ENCODE results near the gene NDST3.

NDST3 gene

DNA sequence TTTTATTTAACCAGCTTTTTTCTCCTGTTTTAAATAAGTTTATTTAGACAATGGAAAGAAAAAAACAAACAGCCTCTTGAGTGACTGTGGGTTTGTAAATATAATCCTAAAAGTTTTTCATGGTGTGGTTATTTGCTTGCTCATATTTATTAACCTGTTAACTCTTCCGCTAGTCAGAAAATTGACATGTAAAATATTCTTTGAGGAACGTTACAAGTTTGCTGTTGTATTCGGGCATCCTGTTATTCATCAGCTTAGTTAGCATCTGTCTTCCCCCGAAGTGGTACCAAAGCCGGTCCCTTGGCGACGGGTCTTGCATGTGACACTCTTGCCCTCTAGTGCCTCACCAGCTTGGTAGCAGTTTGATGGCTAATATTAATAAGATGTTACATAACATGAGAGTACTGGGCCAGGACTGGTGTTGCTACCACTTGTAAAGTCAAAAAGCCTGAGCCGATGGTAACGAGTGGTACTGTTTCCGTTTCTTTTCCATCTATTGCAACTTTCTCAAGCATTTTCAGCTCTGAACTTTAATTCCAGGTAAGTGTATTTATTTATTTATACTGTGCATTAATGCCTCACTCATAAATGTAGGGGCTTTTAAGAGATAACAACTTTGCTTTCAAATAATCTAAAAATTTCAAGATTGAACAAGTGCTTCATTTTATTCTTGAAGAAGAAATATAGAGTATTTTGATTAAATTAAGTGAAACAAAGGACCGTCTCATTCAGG lies at the start of gene NDST3:
TSS of gene NDST3 (plus strand) at position 434 of the 733 bp plus-strand sequence. CDS start 19,425 bp downstream, outside the sequence.
- DNase-seq = no peak

DNA sequence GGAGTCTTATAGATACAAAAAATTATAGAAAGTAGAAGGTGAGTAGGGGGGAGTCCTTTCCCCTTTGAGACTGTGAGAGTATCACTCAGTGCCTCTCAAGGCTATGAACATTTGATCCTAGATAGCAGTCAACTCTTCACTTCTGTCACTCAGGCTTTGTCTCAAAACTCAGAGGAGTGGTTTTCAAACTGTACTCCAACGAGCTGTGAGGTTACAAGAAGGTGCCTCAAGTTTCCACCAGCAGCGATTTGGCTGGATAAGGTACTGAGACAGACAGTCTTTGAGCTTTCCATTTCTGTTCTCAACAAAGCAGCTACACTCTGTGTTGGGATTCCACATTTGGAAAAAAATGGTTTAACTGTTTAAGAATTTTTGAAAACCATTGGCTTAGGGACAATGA lies 48.0 kb upstream of the NDST3 start:
- DNase-seq = no peak

DNA sequence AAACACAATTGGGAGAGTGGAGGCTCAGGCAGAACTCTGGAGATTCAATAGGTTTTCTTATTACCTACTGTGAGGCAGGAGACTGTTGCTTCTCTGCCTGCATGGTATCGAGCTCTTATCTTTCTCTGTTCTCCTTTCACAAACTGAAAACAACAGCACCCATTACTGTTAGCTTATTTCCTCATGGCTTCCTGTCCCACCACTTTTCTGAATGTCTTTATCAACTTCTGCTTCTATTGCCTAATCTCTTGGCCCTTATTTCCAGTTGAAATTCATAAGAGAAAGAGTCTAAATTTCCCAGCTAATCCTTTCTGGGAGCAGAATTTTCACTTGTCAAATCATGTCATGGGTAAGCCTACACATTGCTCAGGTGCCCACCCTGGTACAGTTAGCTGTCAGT lies 46.8 kb upstream of the NDST3 start:
- DNase-seq = no peak

DNA sequence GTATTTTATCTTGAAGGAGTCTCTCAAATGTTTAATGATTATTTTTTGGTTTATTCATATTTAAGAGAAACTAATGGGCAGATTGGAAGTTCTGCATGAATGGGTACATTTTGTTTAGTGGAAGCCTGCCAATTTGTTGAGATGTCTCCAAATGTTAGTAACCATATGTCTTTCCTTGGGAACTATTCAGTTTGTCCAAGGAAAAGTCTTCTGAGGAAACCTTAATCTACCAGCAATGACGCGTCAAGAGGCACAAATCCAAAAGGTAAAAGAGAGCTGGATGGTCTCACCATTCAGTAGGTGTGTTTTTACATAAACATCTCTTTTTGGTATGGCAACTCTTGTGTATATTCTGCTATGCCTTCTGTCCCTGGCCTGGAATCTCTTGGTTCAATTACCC lies 37.4 kb upstream of the NDST3 start:
- no peak for DNase-seq

DNA sequence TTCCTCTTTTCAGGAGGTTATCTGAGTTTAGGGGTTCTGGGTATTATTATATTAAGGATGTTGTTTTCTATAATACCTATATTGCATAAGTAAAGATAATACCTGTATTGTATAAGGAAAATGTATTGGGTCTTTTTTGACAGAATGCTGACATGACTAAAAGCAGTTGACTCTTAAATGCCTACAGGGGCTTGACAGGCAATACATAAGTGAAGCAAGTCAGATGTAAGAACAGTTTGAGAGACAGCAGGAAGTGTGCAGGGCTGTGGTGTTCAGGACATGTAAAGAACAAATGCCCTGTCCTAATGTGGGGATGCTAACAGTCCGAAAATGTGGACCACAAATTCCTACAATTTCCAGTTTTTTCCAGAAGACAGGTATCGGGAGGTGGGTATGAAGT lies 30.2 kb upstream of the NDST3 start:
- DNase-seq = no peak

DNA sequence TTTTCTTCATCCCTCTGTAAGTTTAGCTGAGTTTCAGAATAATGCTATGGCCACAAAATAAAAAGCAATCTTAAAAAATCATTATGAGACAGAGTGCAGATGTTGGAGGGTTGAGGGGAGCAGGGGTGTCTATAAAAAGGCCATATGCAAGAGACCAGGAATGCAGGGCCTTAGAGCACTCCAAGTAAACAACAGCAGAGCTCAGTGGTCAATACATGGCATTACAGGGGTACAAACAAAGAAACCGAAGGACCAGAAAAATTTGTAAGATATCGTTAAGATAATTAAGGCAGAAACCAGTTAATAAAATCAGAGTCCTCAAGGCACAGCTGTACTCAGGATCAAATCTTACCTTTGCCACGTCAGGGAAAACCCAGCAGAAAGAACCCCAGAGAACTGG lies 28.4 kb upstream of the NDST3 start:
- no peak for DNase-seq

DNA sequence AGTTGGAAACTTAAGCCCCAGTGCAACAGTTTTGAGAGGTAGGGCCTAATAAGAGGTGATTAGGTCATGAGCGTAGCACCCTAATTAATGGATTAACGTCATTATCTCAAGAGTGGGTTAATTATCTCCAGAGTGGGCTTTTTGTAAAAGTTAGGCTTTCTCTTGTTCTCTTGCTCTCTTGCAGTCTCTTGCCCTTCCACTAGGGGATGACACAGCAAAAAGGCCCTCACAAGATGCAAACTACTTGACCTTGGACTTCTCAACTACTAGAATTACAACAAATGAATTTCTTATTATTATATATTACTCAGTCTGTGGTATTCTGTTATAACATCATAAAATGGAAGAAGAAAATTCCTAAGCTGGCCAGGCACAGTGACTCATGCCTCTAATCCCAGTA lies 22.1 kb upstream of the NDST3 start:
- no peak for DNase-seq

DNA sequence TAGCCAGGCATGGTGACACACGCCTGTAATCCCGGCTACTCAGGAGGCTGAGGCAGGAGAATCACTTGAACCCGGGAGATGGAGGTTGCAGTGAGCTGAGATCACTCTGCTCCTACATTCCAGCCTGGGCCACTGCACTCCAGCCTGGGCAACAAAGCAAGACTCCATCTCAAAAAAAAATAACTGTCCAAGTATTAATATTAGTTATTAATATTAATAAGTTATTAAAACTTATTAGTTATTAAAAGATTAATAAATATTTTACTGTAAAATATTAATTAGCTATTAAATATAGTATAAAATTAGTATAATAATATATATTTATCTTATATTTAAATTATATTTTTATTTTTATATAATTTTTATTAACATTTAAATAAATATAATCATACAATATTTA lies 19.5 kb upstream of the NDST3 start:
- no peak for DNase-seq

DNA sequence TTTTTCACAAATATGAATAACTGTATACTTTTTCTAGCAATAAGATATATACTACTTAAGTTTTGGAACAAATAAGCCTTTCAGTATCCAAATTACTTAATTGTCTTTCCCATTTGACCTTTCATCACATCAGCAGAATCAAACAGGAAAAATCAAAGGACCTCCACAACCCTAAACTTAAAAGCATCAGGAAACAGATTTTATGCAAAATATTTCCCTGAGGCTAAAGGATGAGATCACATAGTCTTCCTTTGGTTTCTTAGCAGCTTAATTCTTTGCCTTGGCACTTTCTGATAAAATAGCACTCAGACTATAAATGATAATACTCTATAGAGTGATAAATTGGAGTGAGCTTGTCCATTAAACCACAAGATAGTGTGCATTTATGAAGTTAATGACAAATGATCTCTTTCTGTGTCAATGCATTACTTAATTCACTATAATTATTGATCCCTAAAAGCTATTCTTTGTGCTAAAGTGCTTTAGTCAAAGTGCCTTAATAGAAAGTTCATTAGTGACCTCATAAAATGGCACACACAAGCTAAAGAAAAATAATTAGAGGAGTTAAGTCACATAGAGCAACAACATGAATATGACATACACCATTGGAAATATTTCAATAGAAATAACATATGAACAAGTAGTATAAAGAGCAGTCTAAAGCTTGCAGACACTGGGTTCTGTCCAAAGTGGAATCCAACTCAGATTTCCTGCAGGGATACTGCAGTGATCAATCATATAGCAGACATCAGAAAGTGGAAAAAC lies 15.7 kb upstream of the NDST3 start:
- no peak for DNase-seq

DNA sequence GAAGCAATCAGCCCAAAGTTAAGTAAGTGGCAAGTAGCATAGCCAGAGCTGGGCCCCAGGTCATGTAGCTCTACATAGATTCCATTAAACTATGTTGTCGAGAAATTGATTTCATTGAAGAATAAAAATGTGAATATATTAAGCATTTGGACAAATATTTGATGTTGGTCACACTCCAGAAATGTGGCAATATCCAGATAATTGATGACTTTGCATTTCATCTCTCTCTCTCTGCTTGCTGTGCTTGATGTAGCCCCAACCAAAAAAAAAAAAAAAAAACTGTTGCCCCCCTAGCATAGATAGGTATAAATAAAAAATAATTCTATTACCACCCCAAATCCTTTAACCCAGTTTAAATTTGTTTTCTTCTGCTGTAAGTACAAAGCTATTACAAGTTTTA lies 7.5 kb upstream of the NDST3 start:
- no peak for DNase-seq

DNA sequence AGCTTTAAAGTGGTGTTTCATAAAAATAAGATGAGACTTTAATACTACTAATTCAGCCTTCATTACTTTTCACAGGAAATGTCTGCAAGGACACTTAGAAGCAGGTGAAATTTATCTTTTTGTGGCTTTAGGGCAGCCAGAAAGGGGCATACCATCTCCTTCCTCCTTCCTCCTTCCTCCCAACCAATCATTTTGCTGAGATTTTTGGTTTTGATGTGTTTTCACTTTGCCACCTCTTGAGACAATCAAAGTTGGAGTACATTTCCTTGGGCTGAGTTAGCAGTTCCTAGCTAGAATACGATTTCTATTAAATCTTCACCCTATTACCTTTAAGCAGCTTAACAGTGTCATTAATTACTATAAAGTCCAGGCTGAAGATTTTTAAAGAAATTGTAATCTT lies 5.1 kb upstream of the NDST3 start:
- DNase-seq = no peak

DNA sequence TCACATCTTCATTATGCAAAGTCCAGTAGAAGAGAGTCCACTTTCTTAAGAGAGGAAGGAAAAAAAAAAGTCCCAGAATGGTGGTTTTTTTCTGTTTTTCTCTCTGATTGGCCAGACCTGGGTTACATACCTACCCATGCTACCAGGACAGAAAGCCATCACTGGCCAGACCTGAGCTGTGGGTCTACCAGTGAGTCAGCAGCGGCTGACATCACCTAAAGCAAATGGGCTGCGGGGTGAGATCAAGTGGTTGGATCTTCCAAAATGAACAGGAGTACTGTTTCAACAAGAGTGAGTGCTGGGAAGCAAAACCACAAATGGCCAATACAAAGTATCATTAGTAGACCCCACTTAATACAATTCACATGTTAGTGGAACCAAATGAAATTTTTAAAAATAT lies 1.6 kb upstream of the NDST3 start:
- DNase-seq = no peak

DNA sequence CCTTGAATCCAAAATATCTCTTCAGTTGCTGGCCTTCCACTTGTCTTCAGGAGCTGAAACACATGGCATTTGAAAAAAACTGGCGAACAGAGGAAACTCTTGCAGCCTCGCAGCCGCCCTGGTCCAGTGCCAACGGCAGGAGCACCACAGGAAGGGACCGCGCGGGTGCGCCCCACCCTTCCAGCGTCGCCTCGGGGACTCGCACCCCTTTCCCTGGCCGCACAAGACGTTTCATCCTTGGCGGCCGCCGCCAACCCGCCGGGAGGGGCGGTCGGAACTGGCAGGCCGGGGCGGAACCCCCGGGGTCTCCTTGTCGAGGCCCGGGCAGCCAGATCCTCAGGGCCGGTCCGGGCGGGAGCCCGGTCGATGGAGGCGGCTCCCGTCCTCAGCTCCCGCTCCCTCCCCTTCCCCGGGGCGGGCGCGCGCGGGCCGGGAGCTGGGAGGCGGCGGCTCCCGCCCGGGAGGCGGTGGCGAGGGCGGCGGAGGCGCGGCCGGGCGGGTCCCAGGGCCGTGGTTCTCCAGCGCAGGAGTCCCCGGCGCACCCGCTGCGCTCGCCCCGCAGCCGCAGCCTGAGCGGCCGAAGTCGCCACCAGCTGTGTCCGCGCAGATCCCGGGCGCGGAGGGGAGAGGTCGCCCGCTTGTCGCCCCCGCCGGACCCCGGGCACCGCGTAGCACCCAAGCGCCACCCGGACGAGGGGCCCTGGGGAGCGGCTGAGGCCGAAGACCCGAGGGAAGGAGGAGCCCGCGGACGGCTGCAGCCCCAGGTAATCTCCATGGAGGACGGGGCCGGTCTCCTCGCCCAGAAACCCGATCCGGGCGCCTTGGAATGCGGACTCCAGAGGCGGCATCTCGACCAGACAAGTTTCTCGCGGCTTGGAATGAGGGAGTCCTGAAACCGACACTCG lies 886 bp upstream of the NDST3 start:
- no peak for DNase-seq

DNA sequence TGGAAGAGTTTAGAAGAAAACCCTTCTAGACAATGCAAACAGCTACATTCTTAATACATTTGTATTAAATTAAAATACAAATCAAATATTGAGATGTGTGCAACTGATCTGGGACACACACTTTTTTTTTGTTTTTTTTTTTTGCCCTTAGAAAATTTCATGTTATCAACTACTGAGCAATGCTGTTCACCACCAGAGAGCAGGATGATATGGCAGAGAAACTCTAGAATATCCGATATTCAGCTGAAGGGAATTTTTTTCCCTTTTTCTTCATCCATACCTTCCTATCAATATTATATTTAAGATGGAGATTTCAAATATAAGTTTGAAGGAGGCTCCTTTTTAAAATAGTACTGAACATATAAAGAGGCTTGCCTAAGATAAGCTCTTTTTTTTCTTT lies 1.0 kb downstream of the NDST3 start:
- DNase-seq = no peak

DNA sequence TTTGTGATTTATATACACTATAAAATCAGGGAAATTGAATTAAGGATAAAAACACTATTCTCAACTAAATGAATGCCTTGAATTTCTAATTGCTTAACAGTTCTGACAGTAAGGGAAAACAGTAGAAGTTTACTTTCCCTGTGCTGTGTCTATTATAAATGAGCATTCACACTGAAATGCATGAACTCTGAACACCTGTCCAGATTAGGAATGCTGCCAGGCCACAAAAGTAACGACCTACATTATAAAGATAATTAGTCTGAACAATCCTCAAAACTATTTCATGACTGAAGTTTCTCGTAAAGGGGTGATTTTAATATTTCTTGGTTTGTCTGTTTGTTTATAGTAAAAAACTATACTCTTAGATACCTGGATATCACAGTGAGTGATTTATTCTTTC lies 2.0 kb downstream of the NDST3 start:
- DNase-seq = no peak

DNA sequence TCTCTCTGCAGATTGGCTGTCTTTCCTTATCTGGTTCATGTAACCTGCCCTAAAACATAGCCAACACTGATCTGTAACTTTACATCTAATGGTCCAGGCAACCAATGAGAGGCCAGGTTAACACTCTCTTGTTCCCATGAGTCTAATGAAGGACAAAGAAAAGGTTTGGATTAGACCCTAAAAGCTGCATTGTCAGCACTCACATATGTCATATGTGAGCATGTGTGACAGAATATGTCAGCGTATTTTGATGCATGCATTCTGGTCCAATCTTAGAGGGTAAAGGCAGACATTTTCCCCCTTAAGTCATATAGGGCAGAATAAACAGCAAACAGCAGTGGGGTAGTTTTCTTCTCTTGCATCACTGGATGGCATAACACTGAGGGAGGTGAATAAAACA lies 3.7 kb downstream of the NDST3 start:
- DNase-seq = no peak

DNA sequence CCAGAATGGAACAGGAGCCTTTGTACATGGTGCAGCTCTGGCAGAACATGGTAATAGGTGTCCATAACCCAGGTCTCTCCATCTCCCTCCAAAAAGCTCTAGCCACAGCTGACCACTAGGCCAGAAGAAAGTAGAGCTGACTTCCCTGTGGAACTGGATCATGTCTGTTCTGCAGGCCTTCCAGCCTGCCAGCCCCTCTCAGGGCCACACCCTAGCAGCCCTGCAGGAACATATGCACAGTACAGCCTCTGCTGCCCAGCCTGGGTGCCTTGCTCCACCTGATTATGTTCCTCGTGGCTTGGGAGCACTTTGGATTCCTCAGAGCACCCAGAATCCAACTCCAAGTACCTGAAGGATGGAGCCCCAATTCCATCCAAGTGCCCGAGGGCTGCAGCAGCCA lies 12.0 kb downstream of the NDST3 start:
- DNase-seq = no peak

DNA sequence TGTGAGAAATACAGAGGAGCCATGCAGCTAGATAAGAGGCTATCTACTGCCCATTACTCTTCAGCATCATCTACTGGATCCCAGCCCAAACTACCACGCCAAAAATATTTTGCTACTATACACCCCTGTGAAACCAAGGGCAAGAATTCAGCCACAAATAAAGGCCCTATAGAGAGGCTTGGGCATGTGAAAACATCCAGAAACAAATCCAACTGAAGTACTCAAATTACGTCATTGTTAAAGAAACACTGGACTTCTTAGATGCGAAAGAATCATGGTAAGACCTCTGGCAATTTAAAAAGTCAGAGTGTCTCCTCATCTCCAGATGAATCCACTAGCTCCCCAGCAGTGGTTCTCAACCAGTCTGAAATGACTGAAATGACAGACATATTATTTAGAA lies 12.8 kb downstream of the NDST3 start:
- DNase-seq = no peak

DNA sequence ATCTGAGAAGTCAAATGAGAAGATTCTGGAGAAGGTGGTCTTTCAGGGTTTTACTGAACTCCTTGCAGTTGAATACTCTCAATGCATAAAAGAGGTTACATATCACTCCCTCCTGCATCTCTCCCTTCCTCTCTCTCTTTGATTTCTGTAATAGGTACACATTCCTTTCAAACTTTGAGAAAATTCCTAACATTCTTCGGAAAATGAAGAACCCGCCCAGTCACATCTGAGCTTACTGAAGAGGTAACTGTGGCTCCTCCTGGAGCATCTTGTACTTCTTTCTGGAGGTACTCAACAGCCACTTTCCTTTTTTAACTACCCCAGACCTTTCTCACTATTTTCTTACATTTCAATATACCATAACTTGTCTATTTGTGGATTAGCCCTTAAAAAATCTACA lies 24.7 kb downstream of the NDST3 start:
- DNase-seq = no peak

DNA sequence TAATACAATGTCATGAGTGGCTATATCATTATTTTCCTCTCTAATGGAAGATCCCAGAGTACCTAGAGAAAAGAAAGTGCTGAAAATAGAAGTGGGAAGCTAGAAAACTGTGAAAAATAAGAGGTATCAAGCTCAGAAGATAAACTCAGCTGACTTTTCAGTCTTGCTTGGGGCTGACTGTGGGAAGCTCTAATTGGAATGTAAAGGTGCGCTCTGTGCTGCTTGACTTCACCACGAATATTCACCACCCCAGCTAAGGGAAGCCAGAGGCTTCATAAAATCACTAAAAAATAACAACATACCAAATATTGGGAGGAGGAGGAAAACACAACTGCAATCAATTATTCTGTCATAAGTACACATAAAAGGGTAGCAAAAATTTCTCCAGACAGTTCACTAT lies 25.1 kb downstream of the NDST3 start:
- DNase-seq = no peak

DNA sequence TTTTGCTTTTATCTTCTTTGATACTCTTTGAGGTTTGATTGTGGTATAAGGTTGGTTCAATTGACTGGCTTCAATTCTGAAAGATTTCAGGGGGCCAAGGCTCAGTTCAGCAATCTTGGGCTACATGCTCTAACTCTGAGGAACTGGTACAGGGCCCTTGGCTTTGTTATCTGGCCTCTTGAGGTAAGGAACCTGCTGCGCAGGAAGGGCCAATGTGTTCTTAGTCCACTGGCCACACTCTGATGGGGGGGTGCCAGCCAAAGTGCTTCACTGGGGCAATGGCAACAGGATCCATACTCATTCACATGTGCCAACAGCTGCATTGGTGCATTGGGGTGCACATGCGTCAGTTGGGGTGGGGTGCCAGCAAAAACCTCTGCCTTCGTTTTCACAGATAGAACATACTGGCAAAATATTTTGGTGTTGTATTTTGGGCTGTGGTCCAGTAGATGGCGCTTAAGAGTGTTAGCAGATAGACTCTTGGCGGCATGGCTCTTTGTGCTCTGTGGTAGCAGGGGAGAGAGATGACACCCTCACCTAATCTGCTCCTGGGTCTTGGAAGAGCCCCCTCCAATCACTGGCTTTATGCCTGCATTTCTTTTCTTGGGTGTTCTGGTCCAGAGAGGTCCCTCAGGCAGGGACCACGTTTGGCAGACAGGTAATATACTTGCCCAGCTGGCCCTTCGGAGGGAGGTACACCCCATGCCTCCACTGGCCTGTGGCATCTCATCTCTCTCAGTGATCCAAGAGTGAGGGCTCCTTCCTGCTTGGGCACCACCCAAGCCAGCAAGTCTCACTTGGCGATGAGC lies 42.9 kb downstream of the NDST3 start:
- DNase-seq = no peak

DNA sequence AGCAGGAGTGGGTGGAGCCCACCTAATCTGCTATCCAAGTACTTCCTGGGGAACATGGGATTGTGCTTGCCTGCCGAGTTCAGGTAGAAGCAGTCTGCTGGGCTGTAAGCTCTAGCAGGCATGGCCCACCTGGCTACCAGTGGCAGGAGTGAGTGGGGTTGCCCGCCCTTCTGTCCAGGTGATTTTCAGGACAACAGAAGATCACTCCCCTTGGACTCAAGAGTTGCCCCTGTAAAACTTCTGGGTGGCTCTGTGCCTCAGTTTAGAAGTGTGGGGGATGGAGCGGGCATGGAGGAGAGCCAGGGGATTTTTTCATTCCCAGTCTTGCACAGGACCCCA lies 43.5 kb downstream of the NDST3 start:
- DNase-seq = no peak

DNA sequence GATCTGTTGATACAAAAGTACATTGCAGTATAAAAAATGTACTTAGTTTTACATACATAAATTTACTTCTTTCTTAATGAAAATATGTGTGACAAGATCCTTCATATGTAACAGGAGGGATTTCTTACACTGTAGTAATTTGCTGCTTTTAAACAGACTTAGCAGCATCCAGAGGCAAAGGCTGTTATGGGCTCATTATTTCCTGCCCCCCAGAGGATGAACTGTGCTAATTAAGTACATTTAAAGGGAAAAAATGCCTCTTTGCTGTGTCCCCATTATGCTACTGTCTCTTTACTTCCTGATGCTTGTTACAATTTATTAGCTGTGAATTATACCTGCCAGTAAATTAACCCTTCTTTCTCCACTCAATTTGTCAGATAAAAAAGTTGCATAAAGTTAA lies 47.1 kb downstream of the NDST3 start:
- DNase-seq = no peak

Data from activated T-cell treated with anti-CD3 and anti-CD28 coated beads, Interleukin-2, amount 50 U/mL, for 1 hour (primary cell).